ENCODE data around the gene IAPP.

- TF ChIP-seq CTCF (IDR thresholded peaks at IDR 0.05) = no peak
- no peak for TF ChIP-seq POLR2AphosphoS5 (IDR thresholded peaks at IDR 0.05)
- TF ChIP-seq POLR2A (IDR thresholded peaks at IDR 0.05) = no peak
Observed at GRCh38 chr12:21334771-21335325, 37.9 kb upstream of the IAPP start, which contains the start of gene SLCO1A2.
